ENCODE measurements around the gene SLC35E4. TPM values are rescaled to one million over a fixed set of nuclear protein-coding genes. Genes with fewer than 3 reads are reported as not detected.

The SLC35E4 gene
- polyA plus RNA-seq, 1 of the 3 experiments (the other 2 are of a cell fraction), result 2.8 TPM

DNA sequence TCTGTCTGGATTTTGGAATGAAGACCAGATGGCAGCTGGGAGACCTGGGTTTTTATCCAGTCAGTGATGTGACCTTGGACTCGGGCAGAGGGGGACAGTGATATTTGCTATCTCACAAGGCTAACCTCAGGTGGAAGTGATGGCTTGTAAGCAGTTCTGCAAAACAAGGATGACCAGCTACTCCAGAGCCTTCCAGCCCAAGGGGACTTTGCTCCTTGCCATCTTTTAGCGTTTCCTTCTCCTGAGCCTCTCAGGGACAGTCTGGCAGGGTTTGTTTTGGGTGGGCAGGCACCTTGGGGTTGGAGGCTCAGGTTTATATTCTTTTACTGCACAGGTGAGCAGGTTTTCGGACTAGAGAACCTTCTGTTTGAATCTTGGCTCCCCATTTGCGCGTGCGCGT lies 49.6 kb downstream of the SLC35E4 start:
- H3K9me3 ChIP-seq, result no peaks in the 10 kb centered on the region
- CTCF ChIA-PET, result interaction anchor here (1.3 to 2.8 kb wide), 2 partner anchors 17 to 50 kb away, joined by 4 to 21 read pairs; partner anchors contain the start of genes DUSP18 and SLC35E4
- no peaks in the 10 kb centered on the region for H3F3A ChIP-seq (replicated peaks; ENCODE audit: insufficient read depth)
- H3K79me2 ChIP-seq (ENCODE audit: insufficient read depth), result no peaks in the 10 kb centered on the region
- H3K9ac ChIP-seq, result no peak overlapping the region
- no peaks in the 10 kb centered on the region for H3K36me3 ChIP-seq (replicated peaks in 1 of 2; ENCODE audit: control insufficient read depth in 1 of 2, insufficient read depth in 2 of 2, low read length in 1 of 2)
- TF ChIP-seq, protein P1, sequence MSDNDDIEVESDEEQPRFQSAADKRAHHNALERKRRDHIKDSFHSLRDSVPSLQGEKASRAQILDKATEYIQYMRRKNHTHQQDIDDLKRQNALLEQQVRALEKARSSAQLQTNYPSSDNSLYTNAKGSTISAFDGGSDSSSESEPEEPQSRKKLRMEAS (IDR thresholded peaks at IDR 0.05; ENCODE audit: low read depth), result no peak
- TF ChIP-seq FOSL2 (IDR thresholded peaks at IDR 0.05; ENCODE audit: borderline replicate concordance, low read depth) (no peak), GABPA (IDR thresholded peaks at IDR 0.05; ENCODE audit: low read depth) (no peak), RAD21 (IDR thresholded peaks at IDR 0.05; ENCODE audit: low read length) (no peak), FOXM1 (IDR thresholded peaks at IDR 0.05; ENCODE audit: low read depth) (no peak), ELF1 (IDR thresholded peaks at IDR 0.05) (no peak), TAF1 (IDR thresholded peaks at IDR 0.05; ENCODE audit: borderline replicate concordance, low read depth, low read length) (no peak)
- no peak overlapping the region for H3K4me2 ChIP-seq
- no peaks in the 10 kb centered on the region for H4K20me1 ChIP-seq (ENCODE audit: insufficient read depth)
- peak; percentile 44 for DNase-seq
- H3K9me2 ChIP-seq, result no peaks in the 10 kb centered on the region
- H3K4me3 ChIP-seq (ENCODE audit: low read depth in 2 of 2, low read length in 1 of 2), result no peak overlapping the region
- no peak overlapping the region for H2AFZ ChIP-seq (ENCODE audit: low read depth)
- peaks cover 0 to 22% of the 10 kb centered on the region in 2 experiments; a peak in 1 of 4 replicates for H3K4me1 ChIP-seq (ENCODE audit: control insufficient read depth in 1 of 2, insufficient read depth in 2 of 2, low read depth in 1 of 2, low read length in 1 of 2)
- 90% methylated on average over 6 of the region's 7 CpGs for WGBS (ENCODE audit: low lambda C conversion rate)
- POLR2A ChIA-PET, result interaction anchor here (1.6 kb wide), 1 partner anchor 9 kb away, joined by 6 read pairs; the partner anchor contains the start of gene OSBP2
- no peaks in the 10 kb centered on the region for H3K27me3 ChIP-seq (ENCODE audit: insufficient read depth)
- H3K27ac ChIP-seq (ENCODE audit: low read depth in 2 of 2, low read length in 1 of 2), result 0 out of 4 replicates have a peak overlapping the region, but pooled peaks of 1 of the 2 experiments have one; percentile 18

DNA sequence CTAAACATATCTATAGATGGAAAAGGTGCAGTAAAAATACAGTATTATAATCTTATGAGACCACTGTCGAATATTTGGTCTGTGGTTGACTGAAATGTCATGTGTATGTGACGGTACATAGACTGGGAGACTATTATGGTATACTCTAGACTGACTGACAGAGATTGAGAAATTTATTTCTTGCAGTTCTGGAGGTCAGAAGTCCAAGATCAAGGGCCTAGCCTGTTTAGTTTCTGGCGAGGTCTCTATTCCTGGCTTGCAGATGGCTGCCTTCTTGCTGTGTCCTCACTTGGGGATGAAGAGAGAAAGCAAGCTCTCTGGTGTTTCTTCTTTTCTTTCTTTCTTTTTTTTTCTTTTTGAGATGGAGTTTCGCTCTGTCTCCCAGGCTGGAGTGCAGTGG lies 51.8 kb downstream of the SLC35E4 start:
- CTCF ChIA-PET, result interaction anchor here (0.9 to 1.5 kb wide), 2 partner anchors 9 to 52 kb away, joined by 3 to 5 read pairs; no protein-coding TSS in a partner anchor
- no peak overlapping the region for H3K27ac ChIP-seq (ENCODE audit: low read depth in 2 of 2, low read length in 1 of 2)
- no peaks in the 10 kb centered on the region for H3K9me3 ChIP-seq
- no peak overlapping the region for H2AFZ ChIP-seq (ENCODE audit: low read depth)
- no peak overlapping the region for H3K4me3 ChIP-seq (ENCODE audit: low read depth in 2 of 2, low read length in 1 of 2)
- peaks cover 0 to 6% of the 10 kb centered on the region in 2 experiments; a peak in 1 of 4 replicates for H3K4me1 ChIP-seq (ENCODE audit: control insufficient read depth in 1 of 2, insufficient read depth in 2 of 2, low read depth in 1 of 2, low read length in 1 of 2)
- no peaks in the 10 kb centered on the region for H3K36me3 ChIP-seq (replicated peaks in 1 of 2; ENCODE audit: control insufficient read depth in 1 of 2, insufficient read depth in 2 of 2, low read length in 1 of 2)
- WGBS (ENCODE audit: low lambda C conversion rate), result 95% methylated on average over 4 of the region's 4 CpGs
- H3K79me2 ChIP-seq (ENCODE audit: insufficient read depth), result no peaks in the 10 kb centered on the region
- H3K9me2 ChIP-seq, result no peaks in the 10 kb centered on the region
- no peak overlapping the region for H3K9ac ChIP-seq
- POLR2A ChIA-PET, result no interaction called here
- H3F3A ChIP-seq (replicated peaks; ENCODE audit: insufficient read depth), result no peaks in the 10 kb centered on the region
- H3K4me2 ChIP-seq, result no peak overlapping the region
- TF ChIP-seq GABPA (IDR thresholded peaks at IDR 0.05; ENCODE audit: low read depth), result no peak
- no peaks in the 10 kb centered on the region for H3K27me3 ChIP-seq (ENCODE audit: insufficient read depth)
- no peak for DNase-seq
- no peaks in the 10 kb centered on the region for H4K20me1 ChIP-seq (ENCODE audit: insufficient read depth)

DNA sequence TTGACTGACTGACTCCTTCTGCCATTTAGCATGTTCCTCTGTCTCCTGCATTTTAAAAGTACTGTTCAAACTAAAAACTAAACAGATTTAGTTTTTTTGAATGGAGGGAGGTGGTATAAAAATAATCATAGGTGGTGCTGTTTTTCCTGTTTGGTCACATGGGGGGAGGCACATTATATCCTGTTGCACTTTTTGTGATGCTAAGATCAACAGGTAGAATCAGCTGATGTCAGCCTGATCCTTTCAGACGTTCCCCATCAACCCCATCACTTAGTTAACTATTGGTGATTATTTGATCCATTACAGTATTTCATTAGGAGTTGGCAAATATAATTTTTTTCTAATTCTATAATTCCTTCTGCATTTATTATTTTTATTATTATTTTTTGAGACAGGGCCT lies 54.0 kb downstream of the SLC35E4 start:
- Histone ChIP-seq H3K9ac (no peak overlapping the region), H3K27me3 (ENCODE audit: insufficient read depth) (no peaks in the 10 kb centered on the region), H3K4me2 (no peak overlapping the region), H4K20me1 (ENCODE audit: insufficient read depth) (no peaks in the 10 kb centered on the region), H3K36me3 (replicated peaks in 1 of 2; ENCODE audit: control insufficient read depth in 1 of 2, insufficient read depth in 2 of 2, low read length in 1 of 2) (no peaks in the 10 kb centered on the region), H3F3A (replicated peaks; ENCODE audit: insufficient read depth) (no peaks in the 10 kb centered on the region), H2AFZ (ENCODE audit: low read depth) (no peak overlapping the region), H3K4me3 (ENCODE audit: low read depth in 2 of 2, low read length in 1 of 2) (no peak overlapping the region), H3K4me1 (ENCODE audit: control insufficient read depth in 1 of 2, insufficient read depth in 2 of 2, low read depth in 1 of 2, low read length in 1 of 2) (peaks cover 0 to 10% of the 10 kb centered on the region in 2 experiments; a peak in 1 of 4 replicates), H3K9me3 (no peaks in the 10 kb centered on the region), H3K79me2 (ENCODE audit: insufficient read depth) (no peaks in the 10 kb centered on the region), H3K27ac (ENCODE audit: low read depth in 2 of 2, low read length in 1 of 2) (no peak overlapping the region), H3K9me2 (no peaks in the 10 kb centered on the region)
- 71% methylated on average over 1 of the region's 1 CpG for WGBS (ENCODE audit: low lambda C conversion rate)
- no peak for DNase-seq
- ChIA-PET POLR2A (no interaction called here), CTCF (no interaction called here)
- TF ChIP-seq RXRA (IDR thresholded peaks at IDR 0.05; ENCODE audit: borderline replicate concordance, low read depth), result no peak
- TF ChIP-seq ELF1 (IDR thresholded peaks at IDR 0.05), result no peak
- TF ChIP-seq, protein P2, sequence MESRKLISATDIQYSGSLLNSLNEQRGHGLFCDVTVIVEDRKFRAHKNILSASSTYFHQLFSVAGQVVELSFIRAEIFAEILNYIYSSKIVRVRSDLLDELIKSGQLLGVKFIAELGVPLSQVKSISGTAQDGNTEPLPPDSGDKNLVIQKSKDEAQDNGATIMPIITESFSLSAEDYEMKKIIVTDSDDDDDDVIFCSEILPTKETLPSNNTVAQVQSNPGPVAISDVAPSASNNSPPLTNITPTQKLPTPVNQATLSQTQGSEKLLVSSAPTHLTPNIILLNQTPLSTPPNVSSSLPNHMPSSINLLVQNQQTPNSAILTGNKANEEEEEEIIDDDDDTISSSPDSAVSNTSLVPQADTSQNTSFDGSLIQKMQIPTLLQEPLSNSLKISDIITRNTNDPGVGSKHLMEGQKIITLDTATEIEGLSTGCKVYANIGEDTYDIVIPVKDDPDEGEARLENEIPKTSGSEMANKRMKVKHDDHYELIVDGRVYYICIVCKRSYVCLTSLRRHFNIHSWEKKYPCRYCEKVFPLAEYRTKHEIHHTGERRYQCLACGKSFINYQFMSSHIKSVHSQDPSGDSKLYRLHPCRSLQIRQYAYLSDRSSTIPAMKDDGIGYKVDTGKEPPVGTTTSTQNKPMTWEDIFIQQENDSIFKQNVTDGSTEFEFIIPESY (IDR thresholded peaks at IDR 0.05; ENCODE audit: borderline replicate concordance, low read depth), result no peak
- TF ChIP-seq CHD2 (IDR thresholded peaks at IDR 0.05; ENCODE audit: low read length, partially characterized antibody), result no peak
- TF ChIP-seq YY1 (IDR thresholded peaks at IDR 0.05; ENCODE audit: low read depth), result no peak
- no peak for TF ChIP-seq FOXJ3 (CRISPR knock-in tag; IDR thresholded peaks at IDR 0.05)
- no peak for TF ChIP-seq NRF1 (IDR thresholded peaks at IDR 0.05; ENCODE audit: low read depth, low read length)
- no peak for TF ChIP-seq JUND (IDR thresholded peaks at IDR 0.05)
- TF ChIP-seq, protein P3, sequence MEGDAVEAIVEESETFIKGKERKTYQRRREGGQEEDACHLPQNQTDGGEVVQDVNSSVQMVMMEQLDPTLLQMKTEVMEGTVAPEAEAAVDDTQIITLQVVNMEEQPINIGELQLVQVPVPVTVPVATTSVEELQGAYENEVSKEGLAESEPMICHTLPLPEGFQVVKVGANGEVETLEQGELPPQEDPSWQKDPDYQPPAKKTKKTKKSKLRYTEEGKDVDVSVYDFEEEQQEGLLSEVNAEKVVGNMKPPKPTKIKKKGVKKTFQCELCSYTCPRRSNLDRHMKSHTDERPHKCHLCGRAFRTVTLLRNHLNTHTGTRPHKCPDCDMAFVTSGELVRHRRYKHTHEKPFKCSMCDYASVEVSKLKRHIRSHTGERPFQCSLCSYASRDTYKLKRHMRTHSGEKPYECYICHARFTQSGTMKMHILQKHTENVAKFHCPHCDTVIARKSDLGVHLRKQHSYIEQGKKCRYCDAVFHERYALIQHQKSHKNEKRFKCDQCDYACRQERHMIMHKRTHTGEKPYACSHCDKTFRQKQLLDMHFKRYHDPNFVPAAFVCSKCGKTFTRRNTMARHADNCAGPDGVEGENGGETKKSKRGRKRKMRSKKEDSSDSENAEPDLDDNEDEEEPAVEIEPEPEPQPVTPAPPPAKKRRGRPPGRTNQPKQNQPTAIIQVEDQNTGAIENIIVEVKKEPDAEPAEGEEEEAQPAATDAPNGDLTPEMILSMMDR (IDR thresholded peaks at IDR 0.05), result no peak
- no peak for TF ChIP-seq RAD21 (IDR thresholded peaks at IDR 0.05; ENCODE audit: low read length)
- TF ChIP-seq POLR2AphosphoS5 (IDR thresholded peaks at IDR 0.05; ENCODE audit: low read depth, low read length), result no peak
- TF ChIP-seq TEAD4 (IDR thresholded peaks at IDR 0.05; ENCODE audit: borderline replicate concordance, insufficient read depth), result no peak
- TF ChIP-seq RFX5 (IDR thresholded peaks at IDR 0.05; ENCODE audit: low read length), result no peak
- no peak for TF ChIP-seq FOXM1 (IDR thresholded peaks at IDR 0.05; ENCODE audit: low read depth)
- no peak for TF ChIP-seq EZH2phosphoT487 (IDR thresholded peaks at IDR 0.05; ENCODE audit: borderline replicate concordance, low read depth)
- TF ChIP-seq, protein P1 (IDR thresholded peaks at IDR 0.05; ENCODE audit: low read depth), result no peak
